Cardiac muscle cell (in vitro differentiated cells and primary cell): Measurements from ENCODE around the gene ZFAND3. TPM values are rescaled to one million over a fixed set of nuclear protein-coding genes. Genes with fewer than 3 reads are reported as not detected.
"Not testable (repeated sequence)": the region's sequence is repeated elsewhere in the genome, so short reads cannot be mapped to it uniquely, and the experiment has no call there.

Experiments used
- DNase-seq, 2 donors: peaks; one replicate each; pipeline versions ENCODE4 v3.0.0 to v3.0.0-alpha.2; 2010 to 2017; ENCODE audit warnings: low read depth in 1 of 2, low spot score in 1 of 2
- H3K27ac ChIP-seq: fragments of 200-600 bp; sonication (generic); 2 replicates; pipeline ENCODE4 v1.5.1; 2016
- H3K27me3 ChIP-seq: fragments of 200-600 bp; sonication (generic); 2 replicates; pipeline ENCODE4 v1.6.0; 2016; ENCODE audit warnings: control low read depth
- H3K36me3 ChIP-seq: fragments of 200-600 bp; sonication (generic); 2 replicates; pipeline ENCODE4 v1.5.1; 2016; ENCODE audit warnings: control low read depth
- H3K4me1 ChIP-seq: fragments of 200-600 bp; sonication (generic); 2 replicates; pipeline ENCODE4 v1.8.1; 2017; ENCODE audit warnings: low read depth, mild to moderate bottlenecking, mixed run types
- H3K4me3 ChIP-seq: fragments of 200-600 bp; sonication (generic); 2 replicates; pipeline ENCODE4 v1.5.1; 2016; ENCODE audit warnings: mild to moderate bottlenecking
- H3K9me3 ChIP-seq: fragments of 200-600 bp; sonication (generic); 2 replicates; pipeline ENCODE4 v1.5.1; 2017; ENCODE audit warnings: low read depth, mild to moderate bottlenecking, control low read depth
- polyA plus RNA-seq: library from polyadenylated mRNA; unstranded; fragments of >200 nt; fragmentation: Nextera tagmentation; extraction: Ambion mirVana; gene quantifications from 2 replicates; pipeline ENCODE4 v1.2.1, GENCODE V29; 2016
- total RNA-seq: library from RNA; depleted of rRNA; stranded (reverse); fragments of >200 nt; gene quantifications from 2 replicates; pipeline ENCODE4 v1.2.3, GENCODE V29; 2016
- TF ChIP-seq, protein P1 (sequence below): IDR thresholded peaks from 2 replicates; pipeline ENCODE4 v1.5.1; 2012; ENCODE audit warnings: low read depth, mild to moderate bottlenecking, low read length

The ZFAND3 gene
- total and polyA plus RNA-seq, 2 experiments from 2014 or later: 49.9 to 68.0 TPM

DNA sequence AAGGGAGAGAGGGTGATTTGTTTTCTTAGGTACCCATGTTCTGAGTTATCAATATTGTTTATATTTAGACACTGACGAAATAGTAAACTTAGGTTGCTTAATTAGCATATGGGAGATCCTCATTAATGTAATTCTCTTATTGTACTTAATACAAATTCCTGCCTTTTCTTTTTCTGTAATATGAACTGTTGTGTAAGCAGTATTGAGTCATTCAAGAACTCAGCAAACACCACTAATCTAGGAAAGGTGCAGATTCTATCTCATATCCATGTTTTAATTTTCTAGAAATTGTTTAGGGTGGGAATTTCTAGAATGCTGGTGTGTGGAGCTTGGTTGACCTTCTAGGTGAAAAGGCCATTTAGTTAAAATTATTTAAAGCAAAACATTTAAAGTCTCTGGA, 216.0 kb downstream of the ZFAND3 start:
- no peaks in the 10 kb centered on the region for H3K9me3 ChIP-seq
- no peaks in the 10 kb centered on the region for H3K27me3 ChIP-seq
- H3K4me3 ChIP-seq: no peak overlapping the region
- H3K36me3 ChIP-seq: no peaks in the 10 kb centered on the region
- H3K4me1 ChIP-seq: peaks cover 29% of the 10 kb centered on the region
- TF ChIP-seq, protein P1, sequence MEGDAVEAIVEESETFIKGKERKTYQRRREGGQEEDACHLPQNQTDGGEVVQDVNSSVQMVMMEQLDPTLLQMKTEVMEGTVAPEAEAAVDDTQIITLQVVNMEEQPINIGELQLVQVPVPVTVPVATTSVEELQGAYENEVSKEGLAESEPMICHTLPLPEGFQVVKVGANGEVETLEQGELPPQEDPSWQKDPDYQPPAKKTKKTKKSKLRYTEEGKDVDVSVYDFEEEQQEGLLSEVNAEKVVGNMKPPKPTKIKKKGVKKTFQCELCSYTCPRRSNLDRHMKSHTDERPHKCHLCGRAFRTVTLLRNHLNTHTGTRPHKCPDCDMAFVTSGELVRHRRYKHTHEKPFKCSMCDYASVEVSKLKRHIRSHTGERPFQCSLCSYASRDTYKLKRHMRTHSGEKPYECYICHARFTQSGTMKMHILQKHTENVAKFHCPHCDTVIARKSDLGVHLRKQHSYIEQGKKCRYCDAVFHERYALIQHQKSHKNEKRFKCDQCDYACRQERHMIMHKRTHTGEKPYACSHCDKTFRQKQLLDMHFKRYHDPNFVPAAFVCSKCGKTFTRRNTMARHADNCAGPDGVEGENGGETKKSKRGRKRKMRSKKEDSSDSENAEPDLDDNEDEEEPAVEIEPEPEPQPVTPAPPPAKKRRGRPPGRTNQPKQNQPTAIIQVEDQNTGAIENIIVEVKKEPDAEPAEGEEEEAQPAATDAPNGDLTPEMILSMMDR: no peak
- DNase-seq: no peak
- no peak overlapping the region for H3K27ac ChIP-seq

DNA sequence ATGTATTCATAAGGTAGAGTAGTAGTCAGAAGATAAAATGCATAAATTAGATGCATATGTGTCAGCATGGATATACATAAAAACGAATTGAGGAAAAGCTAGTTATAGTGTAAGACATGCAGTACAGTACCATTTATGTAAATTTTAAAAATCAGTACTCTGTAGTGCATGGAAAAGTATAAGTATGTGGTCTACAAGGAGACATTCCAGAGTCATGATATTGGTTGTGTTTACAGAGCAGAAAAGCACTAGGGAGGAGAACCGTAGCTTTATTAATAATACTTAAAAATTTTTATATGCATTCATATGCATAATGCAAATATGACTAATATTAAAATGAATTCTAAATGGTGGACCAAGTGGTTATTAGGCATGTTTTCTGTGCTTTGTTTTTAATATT, 220.0 kb downstream of the ZFAND3 start:
- Histone ChIP-seq H3K27ac (no peak overlapping the region), H3K4me1 (peaks cover 8% of the 10 kb centered on the region), H3K36me3 (no peaks in the 10 kb centered on the region), H3K9me3 (no peaks in the 10 kb centered on the region), H3K4me3 (no peak overlapping the region), H3K27me3 (no peaks in the 10 kb centered on the region)
- TF ChIP-seq, protein P1: no peak
- no peak for DNase-seq

DNA sequence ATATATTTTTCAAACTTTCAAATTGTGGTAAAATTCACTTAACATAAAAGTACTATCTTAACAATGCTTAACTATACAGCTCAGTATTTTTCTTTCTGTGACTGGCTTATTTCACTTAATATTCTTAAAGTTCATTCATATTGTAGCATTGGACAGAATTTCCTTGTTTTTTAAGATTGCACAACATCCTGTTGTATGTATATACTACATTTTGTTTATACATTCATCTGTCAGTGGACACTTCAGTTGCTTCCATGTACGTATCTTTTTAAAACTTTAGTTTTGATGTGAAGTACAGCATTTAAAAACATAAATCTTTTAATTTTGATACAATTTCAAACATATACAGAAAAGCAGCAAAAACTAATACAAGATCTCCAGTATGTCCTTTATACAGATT, 220.7 kb downstream of the ZFAND3 start:
- H3K9me3 ChIP-seq: no peaks in the 10 kb centered on the region
- H3K4me1 ChIP-seq: peaks cover 7% of the 10 kb centered on the region
- H3K27ac ChIP-seq: no peak overlapping the region
- TF ChIP-seq, protein P1: no peak
- H3K27me3 ChIP-seq: no peaks in the 10 kb centered on the region
- H3K4me3 ChIP-seq: no peak overlapping the region
- no peak for DNase-seq
- H3K36me3 ChIP-seq: no peaks in the 10 kb centered on the region

DNA sequence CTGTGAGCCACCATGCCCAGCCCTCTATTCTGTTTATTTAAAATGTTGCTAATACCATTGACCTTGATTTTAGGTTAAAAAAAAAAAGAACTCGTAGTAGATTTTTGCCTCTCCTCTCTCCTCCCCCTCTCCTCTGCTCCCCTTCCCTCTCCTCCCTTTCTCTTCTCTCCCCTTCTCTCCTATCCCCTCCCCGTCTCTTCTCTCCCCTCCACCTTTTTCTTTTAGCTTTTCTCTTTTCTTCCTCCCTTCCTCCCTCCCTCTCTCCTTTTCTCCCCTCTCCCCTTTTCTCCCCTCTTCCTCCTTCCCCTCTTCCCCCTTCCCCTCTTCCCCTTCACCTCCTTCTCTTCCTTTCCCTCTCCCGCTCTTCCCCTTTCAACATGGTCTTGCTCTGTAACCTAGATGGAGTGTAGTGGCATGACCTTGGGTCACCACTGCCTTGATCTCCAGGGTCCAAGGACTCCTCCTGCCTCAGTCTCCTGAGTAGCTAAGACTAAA, 223.8 kb downstream of the ZFAND3 start:
- Histone ChIP-seq H3K36me3 (no peaks in the 10 kb centered on the region), H3K27ac (no peak overlapping the region), H3K4me1 (no peaks in the 10 kb centered on the region), H3K27me3 (no peaks in the 10 kb centered on the region), H3K4me3 (no peak overlapping the region), H3K9me3 (no peaks in the 10 kb centered on the region)
- TF ChIP-seq, protein P1: no peak
- DNase-seq: no peak

DNA sequence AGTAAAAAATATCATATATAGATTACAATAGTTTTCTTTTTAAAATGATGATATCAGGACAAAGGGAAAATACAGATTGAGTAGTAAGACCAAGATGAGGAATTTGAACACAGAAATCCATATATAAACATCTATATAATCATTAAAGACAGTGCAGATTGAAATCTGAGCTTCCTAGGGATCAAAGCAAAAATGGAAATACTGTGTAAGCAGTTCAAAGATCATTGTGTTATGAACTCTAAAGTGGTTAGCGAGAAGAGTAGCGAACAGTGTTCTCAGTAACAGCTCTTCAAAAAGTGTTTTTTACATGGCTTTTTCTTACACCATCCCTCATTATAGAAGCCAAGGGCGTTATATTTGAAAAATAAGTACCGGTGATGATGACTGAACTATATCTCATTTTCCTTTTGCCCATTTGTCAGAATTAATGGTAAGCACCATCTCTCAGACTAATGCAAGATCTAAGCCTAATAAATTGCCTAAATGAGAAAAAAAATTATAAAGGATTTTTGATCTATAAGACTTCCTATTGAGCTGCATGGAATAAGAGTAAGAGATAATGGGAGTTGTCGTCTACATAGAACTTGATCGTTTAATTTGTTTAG, 226.3 kb downstream of the ZFAND3 start:
- DNase-seq: no peak
- Histone ChIP-seq H3K4me1 (no peaks in the 10 kb centered on the region), H3K36me3 (no peaks in the 10 kb centered on the region), H3K9me3 (no peaks in the 10 kb centered on the region), H3K4me3 (no peak overlapping the region), H3K27me3 (no peaks in the 10 kb centered on the region), H3K27ac (no peak overlapping the region)
- TF ChIP-seq, protein P1: no peak

DNA sequence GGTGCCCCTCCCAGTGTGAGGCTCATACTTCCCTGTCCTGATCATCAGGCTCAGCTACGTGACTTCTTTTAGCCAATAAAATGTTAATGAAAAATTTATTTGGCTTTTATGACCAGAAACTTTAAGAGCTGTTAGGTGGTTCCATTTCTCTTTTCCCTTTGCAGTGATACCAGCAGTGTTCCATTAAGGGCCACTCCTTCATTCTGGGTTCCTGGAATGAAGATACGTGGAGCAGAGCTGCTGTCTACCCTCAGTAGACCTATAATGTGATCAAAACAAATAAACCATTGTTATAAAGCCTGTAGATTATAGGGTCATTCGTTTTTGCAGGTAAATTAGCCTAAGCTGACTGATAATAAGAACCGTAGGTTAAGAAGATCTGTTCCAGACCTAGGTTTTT, 228.0 kb downstream of the ZFAND3 start:
- no peaks in the 10 kb centered on the region for H3K9me3 ChIP-seq
- no peak for DNase-seq
- no peaks in the 10 kb centered on the region for H3K36me3 ChIP-seq
- no peak overlapping the region for H3K4me3 ChIP-seq
- TF ChIP-seq, protein P1: no peak
- no peaks in the 10 kb centered on the region for H3K4me1 ChIP-seq
- no peaks in the 10 kb centered on the region for H3K27me3 ChIP-seq
- H3K27ac ChIP-seq: no peak overlapping the region

DNA sequence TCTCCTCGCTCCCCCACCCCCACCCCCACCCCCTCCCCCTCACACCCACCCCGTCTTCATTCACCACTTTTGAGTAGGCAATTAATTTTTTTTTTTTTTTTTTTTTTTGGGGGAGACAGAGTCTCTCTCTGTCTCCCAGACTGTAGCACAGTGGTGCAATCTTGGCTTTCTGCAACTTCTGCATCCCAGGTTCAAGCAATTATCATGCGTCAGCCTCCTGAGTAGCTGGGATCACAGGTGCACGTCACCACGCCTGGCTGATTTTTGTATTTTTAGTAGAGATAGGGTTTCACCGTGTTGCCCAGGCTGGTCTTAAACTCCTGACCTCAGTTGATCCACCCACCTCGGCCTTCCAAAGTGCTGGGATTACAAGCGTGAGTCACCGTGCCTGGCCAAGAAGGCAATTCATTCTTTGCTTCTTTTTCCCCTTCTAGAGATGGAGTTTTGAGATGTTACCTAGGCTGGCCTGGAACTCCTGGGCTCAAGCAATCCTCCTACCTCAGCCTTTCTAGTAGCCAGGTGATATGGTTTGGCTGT, 230.4 kb downstream of the ZFAND3 start:
- H3K4me1 ChIP-seq, H3K27ac ChIP-seq, H3K9me3 ChIP-seq, H3K27me3 ChIP-seq, H3K36me3 ChIP-seq, DNase-seq, H3K4me3 ChIP-seq: not testable (repeated sequence)
